NCI-H1105 (cell line): ENCODE data around the gene CRY2.
"Not testable (repeated sequence)": the region's sequence is repeated elsewhere in the genome, so short reads cannot be mapped to it uniquely, and the experiment has no call there.

Experiments used
- DNase-seq: peaks from one replicate; lab custom pipeline; 2025; lab: John Stamatoyannopoulos, UW

The CRY2 gene

DNA sequence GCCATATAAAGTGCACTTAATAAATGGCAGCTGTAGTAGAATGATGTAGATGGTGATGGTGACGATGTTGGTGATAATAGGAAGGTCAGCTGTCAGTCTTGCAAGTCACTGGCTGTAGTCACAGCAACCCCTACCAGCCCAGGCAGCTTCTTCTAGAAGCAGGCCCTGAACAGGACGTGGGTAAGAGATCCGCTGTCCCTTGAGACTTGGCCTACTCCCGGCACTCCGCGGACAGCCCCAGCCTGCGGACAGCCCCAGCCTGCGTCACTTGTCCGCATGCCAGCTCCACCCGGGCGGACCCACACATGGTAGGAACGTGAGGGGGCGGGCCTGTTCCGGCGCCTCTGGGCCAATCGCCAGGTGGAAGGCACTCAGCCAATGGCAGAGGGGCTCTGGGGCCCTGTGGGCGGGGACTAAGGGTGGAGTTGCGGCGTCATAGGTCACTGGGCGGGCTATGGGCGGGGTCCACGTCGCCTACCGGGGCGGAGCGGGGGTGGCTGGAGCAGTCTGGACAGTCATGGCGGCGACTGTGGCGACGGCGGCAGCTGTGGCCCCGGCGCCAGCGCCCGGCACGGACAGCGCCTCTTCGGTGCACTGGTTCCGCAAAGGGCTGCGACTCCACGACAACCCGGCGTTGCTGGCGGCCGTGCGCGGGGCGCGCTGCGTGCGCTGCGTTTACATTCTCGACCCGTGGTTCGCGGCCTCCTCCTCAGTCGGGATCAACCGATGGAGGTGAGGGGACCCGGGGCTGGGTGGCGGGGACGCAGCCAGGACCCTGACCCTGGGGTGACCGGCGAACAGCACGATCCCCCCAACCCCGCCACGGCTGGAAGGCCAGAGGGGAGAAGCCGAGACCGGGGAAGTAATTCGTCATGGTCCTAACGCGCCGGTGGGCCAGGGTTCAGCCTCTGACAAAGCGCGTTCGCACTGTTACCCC is at the start of gene CRY2:
CRY2 (plus strand) TSS at position 502 of the 937 bp plus-strand sequence; CDS start at position 518, 16 bp downstream.
- DNase-seq = peak; percentile 96

DNA sequence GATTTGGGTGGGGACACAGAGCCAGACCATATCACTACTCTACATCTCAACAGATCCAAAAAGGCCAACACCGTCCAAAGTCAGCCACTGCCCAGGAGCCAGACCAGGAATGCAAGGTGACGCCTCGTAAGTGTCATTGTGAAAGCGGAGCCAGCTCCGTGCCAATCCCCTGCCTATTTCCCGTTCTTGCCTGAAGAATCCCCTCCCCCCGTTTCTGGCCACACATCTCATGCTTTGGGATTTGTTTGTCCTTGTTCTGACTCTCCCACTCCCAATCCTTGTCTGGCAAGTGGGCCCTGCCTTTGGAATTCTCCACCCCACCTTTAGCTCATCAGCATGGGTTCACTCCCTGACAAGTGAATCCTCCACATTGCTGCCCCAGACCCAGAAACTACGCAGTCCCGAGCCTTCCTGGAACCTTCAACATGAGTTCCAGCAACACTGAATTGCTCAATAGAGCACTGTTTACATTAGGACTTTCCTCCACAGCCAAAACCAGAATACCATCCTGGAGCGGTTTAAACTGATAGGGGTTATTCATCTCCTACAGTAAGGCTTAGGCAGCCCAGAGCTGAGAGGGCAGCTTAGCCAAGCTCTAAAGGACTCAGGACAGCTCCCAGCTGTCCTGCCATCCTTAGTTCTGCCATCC is 48.4 kb upstream of the CRY2 start:
- DNase-seq = peak; percentile 8

DNA sequence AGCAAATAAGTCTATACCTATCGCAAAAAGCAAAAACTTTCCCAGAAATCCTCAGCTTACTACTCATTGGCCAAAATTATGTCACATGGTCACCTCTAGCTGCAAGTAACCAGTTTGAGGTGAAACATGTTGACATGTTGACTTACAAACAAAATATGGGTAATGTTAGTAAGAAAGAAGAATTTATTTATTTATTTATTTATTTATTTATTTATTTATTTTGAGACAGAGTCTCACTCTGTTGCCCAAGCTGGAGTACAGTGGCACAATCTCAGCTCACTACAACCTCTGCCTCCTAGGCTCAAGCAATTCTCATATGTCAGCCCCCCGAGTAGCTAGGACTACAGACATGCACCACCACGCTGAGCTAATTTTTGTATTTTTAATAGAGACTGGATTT is 47.7 kb upstream of the CRY2 start:
- no peak for DNase-seq

DNA sequence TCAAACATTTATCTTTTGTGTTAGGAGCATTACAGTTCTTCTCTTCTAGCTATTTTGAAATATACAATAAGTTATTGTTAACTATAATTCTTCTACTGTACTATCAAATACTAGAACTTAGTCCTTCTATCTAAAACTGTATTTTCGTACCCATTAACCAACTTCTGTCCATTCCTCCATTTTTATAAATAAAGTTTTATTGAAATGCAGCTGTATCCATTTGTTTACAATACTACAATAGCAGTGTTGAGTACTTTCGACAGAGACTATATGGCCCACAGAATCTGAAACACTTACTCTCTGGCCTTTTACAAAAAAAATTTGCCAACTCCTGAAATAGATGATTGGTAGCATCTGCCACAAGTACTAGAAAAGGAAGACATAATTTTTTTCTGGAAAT is 47.0 kb upstream of the CRY2 start:
- DNase-seq = no peak

DNA sequence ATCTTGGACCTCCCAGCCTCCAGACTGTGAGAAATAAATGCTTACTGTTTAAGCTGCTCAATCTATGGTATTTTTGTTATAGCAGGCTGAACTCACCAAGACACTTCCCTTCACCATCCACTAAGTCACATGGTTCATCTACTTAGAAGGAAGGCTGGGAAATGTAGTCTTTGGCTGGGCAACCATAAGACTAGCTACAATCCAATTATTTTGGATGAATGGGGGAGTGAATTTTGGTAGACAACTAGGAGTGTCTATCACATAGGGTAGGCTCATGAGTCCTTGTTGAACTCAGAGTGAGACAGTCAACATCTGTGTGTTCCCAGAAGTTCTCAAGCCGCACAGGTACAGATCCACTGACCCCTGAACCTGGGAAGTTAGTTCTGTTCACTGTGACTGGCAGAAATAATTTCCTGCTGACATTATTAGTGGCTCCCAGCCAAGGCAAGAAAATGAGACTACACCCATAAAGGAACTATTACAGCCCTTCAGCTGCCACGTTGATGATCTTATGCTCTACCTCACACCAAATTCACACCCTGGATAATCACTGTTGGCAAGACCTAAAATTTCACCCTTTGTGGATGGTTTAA is 45.5 kb upstream of the CRY2 start:
- DNase-seq = no peak

DNA sequence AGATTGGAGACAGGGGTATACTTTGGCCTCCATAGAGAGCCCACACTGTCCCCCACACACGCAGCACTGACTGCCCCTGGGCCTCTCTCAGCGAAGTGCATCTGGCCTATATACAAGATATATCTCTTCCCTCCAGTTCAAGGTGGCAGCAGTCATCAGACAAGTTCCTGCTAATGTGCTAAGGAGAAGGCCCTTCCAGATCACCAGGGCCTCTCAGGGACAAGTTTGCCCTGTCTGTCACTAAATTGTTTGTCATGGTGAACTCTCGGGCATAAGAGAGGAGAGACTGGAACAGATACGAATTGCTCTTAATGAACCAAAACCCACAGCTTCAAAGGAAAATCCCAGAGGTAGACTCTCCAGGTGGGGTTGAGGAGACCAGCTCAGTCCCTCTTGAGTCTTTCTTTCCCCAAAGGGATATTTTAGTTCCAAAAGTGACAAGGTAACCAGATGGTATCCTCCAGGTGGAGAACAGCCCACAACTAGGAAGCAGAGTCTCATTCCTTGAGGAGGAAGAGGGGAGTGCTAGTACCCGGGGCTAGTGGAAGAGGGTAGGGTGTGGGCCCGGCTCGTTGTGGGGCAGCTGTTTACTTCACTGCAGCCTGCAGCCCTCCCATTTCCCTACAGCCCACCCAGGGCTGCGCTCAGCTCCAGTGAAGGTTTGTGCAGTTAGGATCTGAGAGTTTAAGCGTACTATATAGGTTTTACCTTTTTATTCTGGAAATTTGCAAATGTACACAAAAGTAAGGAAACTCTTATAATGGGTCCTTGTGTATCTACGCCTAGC is 44.6 kb upstream of the CRY2 start:
- no peak for DNase-seq

DNA sequence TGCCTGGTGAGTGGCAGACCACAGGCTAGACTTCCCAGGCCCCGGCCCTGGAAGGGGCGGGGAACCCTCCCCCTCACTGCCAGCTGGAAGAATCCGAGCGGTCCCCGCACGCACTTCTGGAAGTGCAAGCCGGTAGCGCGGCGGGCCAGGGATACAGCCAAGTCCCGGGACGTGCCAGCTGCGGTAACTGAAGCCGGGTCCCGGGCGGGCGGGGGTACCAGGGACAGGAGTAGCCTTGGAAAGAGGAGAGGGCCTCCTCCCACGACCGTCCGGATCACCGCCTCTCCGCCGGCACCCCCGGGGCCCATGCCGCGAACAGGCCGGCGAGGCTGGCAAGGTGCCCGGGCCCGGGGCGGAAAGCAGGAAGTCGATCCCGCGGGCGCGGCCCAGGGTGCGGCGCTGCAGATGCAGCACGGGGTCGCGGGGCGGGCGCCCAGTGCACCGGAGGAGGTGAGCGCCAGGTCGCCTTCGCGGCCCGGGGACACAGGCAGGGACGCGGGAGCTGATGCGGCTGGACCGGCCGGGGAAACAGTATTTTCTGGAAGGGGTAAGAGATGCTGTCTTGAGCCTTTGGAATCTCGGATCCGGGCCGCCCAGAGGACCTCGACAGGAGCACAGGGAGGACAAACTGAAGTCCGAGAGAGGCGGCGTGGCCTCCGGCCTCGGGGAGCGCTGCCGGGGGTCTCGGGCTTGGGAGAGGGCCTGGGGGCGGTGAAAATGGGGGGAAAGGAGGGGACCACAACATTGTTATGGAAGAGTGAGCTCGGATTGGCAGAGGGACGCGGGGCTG is 43.1 kb upstream of the CRY2 start:
- DNase-seq = peak; percentile 42

DNA sequence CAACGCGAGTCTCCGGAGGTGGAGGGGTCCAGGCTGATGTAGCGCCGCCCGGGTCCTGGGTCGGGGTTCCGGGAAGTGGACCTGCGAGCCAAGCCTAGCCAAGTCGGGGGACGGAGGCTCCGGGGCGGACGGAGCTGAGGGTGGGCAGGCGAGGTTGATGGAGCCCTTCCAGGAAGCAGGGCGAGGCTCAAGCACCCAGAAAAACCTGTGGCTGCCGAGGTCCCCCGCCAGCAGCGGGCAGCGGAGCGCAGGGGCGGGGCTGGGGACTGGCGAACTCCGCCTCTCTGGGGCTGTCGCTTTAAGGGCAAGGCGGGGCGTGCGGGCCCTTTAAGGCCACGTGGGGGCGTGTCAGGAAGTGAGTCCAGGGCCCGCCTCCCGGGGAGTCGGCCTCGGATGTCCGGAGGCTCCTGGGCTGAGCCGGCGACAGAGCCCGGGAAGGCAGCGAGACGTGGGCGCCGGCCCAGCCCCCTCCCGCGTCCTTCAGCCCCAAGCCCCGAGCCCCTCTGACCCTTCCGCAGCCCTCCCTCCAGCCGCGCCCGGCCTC is 42.4 kb upstream of the CRY2 start, which contains the start of gene SLC35C1:
SLC35C1 (plus strand) TSS at position 389 of the 544 bp plus-strand sequence. CDS start 653 bp downstream, outside the sequence.
- peak; percentile 96 for DNase-seq

DNA sequence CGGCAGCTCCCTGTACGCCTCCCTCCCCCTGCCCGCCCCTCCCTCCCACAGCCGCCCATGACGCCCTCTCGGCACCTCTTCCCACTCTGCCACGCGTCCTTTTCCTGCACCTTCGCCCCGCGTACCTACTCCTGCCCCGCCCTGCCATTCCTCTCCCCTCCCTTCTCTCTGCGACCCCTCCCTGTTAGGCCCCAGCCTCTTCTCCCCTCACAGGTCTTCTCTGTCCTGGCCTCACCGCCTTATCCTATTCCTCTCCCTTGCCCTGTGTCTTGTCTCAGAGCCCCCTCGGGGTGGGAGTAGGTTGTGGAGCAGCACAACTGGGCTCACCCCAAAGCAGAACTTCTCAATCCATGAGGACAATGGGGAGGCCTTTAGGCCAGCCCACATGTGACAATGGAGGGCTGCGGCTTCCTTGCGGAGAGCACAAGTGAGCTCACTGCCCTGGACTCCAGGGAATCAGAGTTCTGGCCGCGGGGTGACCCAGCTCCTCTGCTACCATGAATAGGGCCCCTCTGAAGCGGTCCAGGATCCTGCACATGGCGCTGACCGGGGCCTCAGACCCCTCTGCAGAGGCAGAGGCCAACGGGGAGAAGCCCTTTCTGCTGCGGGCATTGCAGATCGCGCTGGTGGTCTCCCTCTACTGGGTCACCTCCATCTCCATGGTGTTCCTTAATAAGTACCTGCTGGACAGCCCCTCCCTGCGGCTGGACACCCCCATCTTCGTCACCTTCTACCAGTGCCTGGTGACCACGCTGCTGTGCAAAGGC is 41.8 kb upstream of the CRY2 start:
- no peak for DNase-seq

DNA sequence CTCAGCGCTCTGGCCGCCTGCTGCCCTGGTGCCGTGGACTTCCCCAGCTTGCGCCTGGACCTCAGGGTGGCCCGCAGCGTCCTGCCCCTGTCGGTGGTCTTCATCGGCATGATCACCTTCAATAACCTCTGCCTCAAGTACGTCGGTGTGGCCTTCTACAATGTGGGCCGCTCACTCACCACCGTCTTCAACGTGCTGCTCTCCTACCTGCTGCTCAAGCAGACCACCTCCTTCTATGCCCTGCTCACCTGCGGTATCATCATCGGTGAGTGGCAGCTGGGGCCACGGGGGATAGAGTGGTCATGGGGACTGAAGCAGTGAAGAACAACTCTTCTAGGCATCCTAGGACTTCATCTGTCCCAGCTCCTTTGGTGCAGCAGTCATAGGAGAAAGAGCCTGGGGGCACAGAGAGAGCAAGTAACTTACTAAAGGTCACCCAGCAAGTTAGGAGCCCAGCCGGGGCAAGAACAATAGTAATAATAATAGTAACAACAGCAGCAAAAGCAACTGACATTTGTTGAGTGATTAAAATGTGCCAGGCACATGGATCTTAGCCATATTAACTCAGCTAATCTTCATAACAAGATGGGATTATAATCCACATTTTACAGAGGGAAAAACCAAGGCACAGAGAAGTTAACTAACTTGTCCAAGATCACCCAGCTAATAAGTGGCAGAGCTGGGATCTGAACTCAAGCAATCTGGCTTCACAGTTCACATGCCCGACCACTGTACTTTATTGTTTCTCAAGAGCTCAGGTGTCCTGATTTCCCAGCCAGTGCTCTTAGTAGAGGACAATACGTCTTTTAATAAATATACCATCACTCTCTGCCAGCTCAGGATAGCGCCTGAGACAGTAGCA is 41.0 kb upstream of the CRY2 start:
- no peak for DNase-seq

DNA sequence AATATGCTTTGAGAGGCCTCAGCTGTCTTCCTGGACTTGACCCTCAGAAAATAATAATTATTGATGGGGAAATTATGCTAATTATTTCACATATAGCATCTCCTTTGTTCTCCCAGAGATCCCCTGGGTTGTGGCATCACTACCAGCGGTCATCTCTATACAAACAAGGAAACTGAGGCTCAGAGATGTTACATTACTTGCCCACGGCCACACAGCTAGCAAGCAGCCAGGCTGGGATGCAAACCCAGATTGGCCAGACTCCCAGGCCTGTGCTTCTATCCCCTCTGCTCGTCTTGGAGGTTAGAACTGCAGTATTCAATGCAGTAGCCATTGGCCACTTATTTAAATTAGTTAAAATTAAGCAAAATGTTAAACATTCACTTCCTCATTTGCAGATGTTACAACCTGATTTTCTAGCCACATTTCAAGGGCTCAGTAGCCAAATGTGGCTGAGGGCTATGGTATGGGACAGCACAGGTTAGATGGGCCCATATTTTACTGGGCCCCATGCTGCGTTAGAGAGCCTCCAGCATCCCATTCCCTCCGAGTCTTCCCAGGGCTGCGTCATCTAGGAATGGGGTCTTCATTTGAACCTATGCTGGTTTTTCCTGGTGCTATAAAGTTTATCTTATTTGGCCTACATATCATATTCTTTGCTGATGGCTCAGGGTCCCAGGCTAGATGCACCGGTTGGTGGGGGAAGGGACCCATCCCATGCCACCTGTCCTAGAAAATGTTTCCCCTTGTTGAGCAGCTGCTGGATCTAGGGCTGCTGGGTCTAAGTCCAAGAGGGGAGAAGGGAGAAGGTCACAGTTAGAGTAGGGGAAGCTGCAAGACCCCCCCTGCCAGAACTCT is 40.1 kb upstream of the CRY2 start:
- no peak for DNase-seq

DNA sequence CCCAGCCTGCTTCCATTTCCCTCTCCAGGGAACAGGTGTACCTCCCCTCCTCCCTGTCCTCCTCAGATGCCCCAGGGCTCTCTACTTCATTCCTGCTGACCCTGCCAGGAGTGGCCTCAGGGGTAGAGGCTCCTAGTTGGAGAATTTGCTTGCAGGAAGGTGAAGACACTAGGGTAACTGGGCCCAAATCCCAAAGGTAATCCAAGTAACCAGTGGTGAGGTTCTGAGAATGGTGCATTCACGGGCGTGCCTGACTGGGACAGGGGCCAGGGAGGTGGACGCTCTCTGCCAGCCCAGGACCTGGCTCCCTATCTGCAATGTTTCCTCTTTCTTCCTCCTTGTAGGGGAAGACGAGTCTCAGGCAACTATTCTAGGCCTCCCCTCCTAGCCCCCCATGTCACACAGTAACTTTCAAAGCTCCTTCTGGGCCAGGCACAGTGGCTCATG is 39.5 kb upstream of the CRY2 start:
- DNase-seq = no peak

DNA sequence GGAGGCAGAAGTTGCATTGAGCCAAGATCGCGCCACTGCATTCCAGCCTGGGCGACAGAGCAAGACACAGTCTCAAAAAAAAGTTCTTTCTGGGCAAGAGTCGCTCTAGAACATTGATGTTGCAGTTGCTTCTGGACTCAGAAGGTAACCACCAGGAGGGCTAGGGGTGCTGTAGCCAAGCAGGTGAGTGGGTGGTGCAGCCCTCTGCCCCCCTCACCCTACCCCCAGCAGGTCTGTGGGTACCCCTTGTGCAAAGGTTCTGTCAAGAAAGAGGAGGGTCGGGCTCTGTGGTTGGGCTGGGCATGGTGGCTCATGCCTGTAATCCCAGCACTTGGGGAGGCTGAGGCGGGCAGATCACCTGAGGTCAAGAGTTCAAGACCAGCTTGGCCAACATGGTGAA is 38.8 kb upstream of the CRY2 start:
- not testable (repeated sequence) for DNase-seq

DNA sequence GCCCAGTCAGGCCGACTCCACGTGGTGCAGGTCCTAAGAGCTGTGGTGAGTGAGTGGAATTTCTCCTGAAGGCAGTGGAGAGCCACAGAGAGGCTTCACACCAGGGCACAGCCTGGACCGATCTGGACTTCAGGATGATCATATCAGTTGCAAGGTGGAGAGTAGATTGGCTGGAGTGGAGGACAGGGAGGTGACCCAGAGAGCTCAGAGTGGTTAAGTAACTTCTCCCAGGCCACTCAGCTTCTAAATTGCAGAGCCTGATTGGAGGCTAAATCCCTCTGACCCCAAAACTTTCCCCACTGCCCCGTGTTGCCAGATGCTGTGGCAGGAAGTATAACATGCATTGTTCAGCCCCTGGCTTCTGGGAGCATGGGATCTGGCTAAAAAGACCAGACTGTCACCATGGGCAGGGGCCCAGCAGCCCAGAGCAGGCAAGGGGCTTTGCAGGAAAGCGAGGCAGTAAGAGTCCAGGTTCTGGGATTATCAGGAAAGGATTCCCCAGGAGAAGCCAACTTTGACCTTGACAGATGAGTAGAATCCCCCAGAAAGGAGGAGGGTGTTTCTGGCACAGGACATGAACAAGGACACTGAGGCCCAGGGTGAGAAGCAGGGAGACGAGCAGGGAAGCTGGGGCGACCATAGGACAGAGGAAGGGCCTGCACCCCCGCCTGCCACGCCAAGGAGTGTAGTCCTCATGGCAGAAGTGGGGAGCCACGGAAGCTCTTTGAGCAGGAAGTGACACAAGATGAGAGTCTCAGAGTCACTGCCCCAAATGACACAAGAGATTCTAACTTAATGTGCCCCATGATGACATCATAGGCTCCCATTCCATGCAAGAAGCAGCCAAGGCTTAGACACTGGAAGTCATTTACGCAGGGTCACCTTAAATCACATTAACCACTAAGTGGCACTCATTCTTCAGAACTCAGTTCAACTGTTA is 37.5 kb upstream of the CRY2 start:
- DNase-seq = no peak

DNA sequence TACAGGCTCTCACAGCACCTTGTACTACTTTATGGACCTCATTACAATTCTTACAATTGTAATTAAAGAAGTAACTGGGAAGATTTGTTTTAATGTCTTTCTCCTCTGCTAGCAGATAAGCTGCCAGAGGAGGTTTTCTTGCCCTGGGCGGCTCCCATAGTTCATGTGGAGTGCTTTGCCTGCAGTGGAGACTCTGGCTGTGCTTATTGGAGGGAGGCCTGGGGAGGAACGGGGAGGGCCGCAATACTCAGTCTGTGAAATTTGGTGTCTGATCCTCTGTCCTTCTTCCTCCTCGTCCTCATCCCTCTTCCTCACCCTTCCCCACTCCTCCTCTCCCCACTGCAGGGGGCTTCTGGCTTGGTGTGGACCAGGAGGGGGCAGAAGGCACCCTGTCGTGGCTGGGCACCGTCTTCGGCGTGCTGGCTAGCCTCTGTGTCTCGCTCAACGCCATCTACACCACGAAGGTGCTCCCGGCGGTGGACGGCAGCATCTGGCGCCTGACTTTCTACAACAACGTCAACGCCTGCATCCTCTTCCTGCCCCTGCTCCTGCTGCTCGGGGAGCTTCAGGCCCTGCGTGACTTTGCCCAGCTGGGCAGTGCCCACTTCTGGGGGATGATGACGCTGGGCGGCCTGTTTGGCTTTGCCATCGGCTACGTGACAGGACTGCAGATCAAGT is 36.7 kb upstream of the CRY2 start:
- DNase-seq = no peak

DNA sequence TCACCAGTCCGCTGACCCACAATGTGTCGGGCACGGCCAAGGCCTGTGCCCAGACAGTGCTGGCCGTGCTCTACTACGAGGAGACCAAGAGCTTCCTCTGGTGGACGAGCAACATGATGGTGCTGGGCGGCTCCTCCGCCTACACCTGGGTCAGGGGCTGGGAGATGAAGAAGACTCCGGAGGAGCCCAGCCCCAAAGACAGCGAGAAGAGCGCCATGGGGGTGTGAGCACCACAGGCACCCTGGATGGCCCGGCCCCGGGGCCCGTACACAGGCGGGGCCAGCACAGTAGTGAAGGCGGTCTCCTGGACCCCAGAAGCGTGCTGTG is 36.2 kb upstream of the CRY2 start:
- no peak for DNase-seq
